PC-3 (cell line): ENCODE results near the gene KCTD5. TPM values are rescaled to one million over a fixed set of nuclear protein-coding genes. Genes with fewer than 3 reads are reported as not detected.

Source experiments
- ATAC-seq: fragments of 200-7000 bp; cut with Tn5 transposase; 2 replicates; pipeline ENCODE4 v1.9.1; 2020; ENCODE audit warnings: mild to moderate bottlenecking, moderate library complexity
- BruUV-seq: library from RNA; stranded (reverse); fragments of 400-500 nt; replicated peaks from 2 replicates; lab custom pipeline; 2021; lab: Mats Ljungman, UMichigan
- CTCF ChIA-PET: fragments of 300-600 bp; sonication (Branson Sonifier 250); formaldehyde crosslinking; loops from one replicate; lab custom pipeline; 2022; ENCODE audit warnings: antibody characterized with exemption; lab: Charles Lee
- POLR2A ChIA-PET: fragments of 300-600 bp; sonication (Branson Sonifier 250); formaldehyde crosslinking; loops from one replicate; lab custom pipeline; 2022; ENCODE audit warnings: antibody characterized with exemption; ENCODE audit not compliant: unreplicated experiment; lab: Charles Lee
- DNase-seq: peaks from one replicate; pipeline ENCODE4 v3.0.0-alpha.2; 2015
- H2AFZ ChIP-seq: fragments of 300-600 bp; sonication (generic); 2 replicates; pipeline ENCODE4 v1.6.0; 2016; ENCODE audit warnings: antibody characterized with exemption, low read length
- H3F3A ChIP-seq: fragments of 300-600 bp; sonication (generic); one replicate; pipeline ENCODE4 v1.6.0; 2017; ENCODE audit warnings: antibody characterized with exemption, low read length, control low read depth, mild to moderate bottlenecking; ENCODE audit not compliant: unreplicated experiment
- H3K27ac ChIP-seq: fragments of 300-600 bp; sonication (generic); 2 replicates; pipeline ENCODE4 v1.5.1; 2016; ENCODE audit warnings: mild to moderate bottlenecking, low read length
- H3K27me3 ChIP-seq: fragments of 300-600 bp; sonication (generic); 2 replicates; pipeline ENCODE4 v1.6.1; 2016; ENCODE audit warnings: low read length, mixed read lengths
- H3K36me3 ChIP-seq: fragments of 300-600 bp; sonication (generic); 2 replicates; pipeline ENCODE4 v1.6.1; 2016; ENCODE audit warnings: low read depth, mixed run types, low read length, mixed read lengths
- H3K4me1 ChIP-seq: fragments of 300-600 bp; sonication (generic); 2 replicates; pipeline ENCODE4 v1.5.1; 2016; ENCODE audit warnings: low read length; ENCODE audit not compliant: insufficient read depth
- H3K4me2 ChIP-seq: fragments of 300-600 bp; sonication (generic); 2 replicates; pipeline ENCODE4 v1.6.0; 2016; ENCODE audit warnings: low read length
- H3K4me3 ChIP-seq: fragments of 300-600 bp; sonication (generic); 2 replicates; pipeline ENCODE4 v1.5.1; 2016; ENCODE audit warnings: mild to moderate bottlenecking, low read length, mixed read lengths
- H3K79me2 ChIP-seq: fragments of 300-600 bp; sonication (generic); 2 replicates; pipeline ENCODE4 v1.6.1; 2017; ENCODE audit warnings: low read length, mixed read lengths
- H3K9ac ChIP-seq: fragments of 300-600 bp; sonication (generic); 2 replicates; pipeline ENCODE4 v1.6.0; 2016; ENCODE audit warnings: mild to moderate bottlenecking, low read length
- H3K9me2 ChIP-seq: fragments of 300-600 bp; sonication (generic); replicated peaks from 2 replicates; pipeline ENCODE4 v1.6.1; 2016; ENCODE audit warnings: mixed run types, low read length, mixed read lengths
- H3K9me3 ChIP-seq: fragments of 300-600 bp; sonication (generic); 2 replicates; pipeline ENCODE4 v1.6.1; 2016; ENCODE audit warnings: low read length, mixed read lengths
- H4K20me1 ChIP-seq: fragments of 300-600 bp; sonication (generic); 2 replicates; pipeline ENCODE4 v1.6.1; 2016; ENCODE audit warnings: low read length, mixed read lengths
- CTCF ChIP-seq: fragments of 300-600 bp; sonication (generic); conservative IDR thresholded peaks from 2 replicates; pipeline ENCODE4 v1.5.1; 2017; ENCODE audit warnings: antibody characterized with exemption, low read depth, mild to moderate bottlenecking, low read length
- EZH2 ChIP-seq: fragments of 300-600 bp; sonication (generic); IDR thresholded peaks from one replicate; pipeline ENCODE4 v1.6.1; 2017; ENCODE audit warnings: antibody characterized with exemption, mild to moderate bottlenecking, low read length; ENCODE audit not compliant: unreplicated experiment
- EZH2phosphoT487 ChIP-seq: fragments of 300-600 bp; sonication (generic); IDR thresholded peaks from 2 replicates; pipeline ENCODE4 v1.6.1; 2018; ENCODE audit warnings: mild to moderate bottlenecking, antibody characterized with exemption, low read length, borderline replicate concordance
- intact Hi-C: fragments of 100-400 bp; cut with micrococcal nuclease; formaldehyde crosslinking; loops from 2 replicates; pipeline ENCODE4 v1.9.0; 2023
- total RNA-seq: library from RNA; depleted of rRNA; stranded (reverse); fragments of >200 nt; gene quantifications from 2 replicates; pipeline ENCODE4 v1.2.3, GENCODE V29; 2014

Gene KCTD5
- total RNA-seq, 1 experiment from 2014 or later: 52.2 TPM

GRCh38 chr16:2710711-2711231 is 28.4 kb downstream of the KCTD5 start:
- H3K4me2 ChIP-seq: no peak overlapping the region
- TF ChIP-seq EZH2phosphoT487 (no peak), CTCF (no peak), EZH2 (no peak)
- no peak overlapping the region for H3K9ac ChIP-seq
- H2AFZ ChIP-seq: no peak overlapping the region
- H3K27ac ChIP-seq: no peak overlapping the region
- no peaks in the 10 kb centered on the region for H3K79me2 ChIP-seq
- no peak overlapping the region for H3K4me3 ChIP-seq
- ChIA-PET POLR2A (no interaction called here), CTCF (no interaction called here)
- H3K9me3 ChIP-seq: no peaks in the 10 kb centered on the region
- intact Hi-C loops: no loop called here
- no peaks in the 10 kb centered on the region for H3K4me1 ChIP-seq
- no peaks in the 10 kb centered on the region for H4K20me1 ChIP-seq
- no TSS peak for BruUV-seq
- DNase-seq (no peak), ATAC-seq (no peak; the same call in 1 of the 2 replicates)
- H3F3A ChIP-seq: no peaks in the 10 kb centered on the region
- H3K36me3 ChIP-seq: no peaks in the 10 kb centered on the region
- no peaks in the 10 kb centered on the region for H3K27me3 ChIP-seq
- H3K9me2 ChIP-seq: no peaks in the 10 kb centered on the region

GRCh38 chr16:2711370-2712062 is 29.2 kb downstream of the KCTD5 start:
- intact Hi-C loops: no loop called here
- ChIA-PET CTCF (no interaction called here), POLR2A (no interaction called here)
- Histone ChIP-seq H3K9ac (no peak overlapping the region), H3K9me2 (no peaks in the 10 kb centered on the region), H3K4me2 (no peak overlapping the region), H3K79me2 (no peaks in the 10 kb centered on the region), H3K27ac (no peak overlapping the region), H3K9me3 (no peaks in the 10 kb centered on the region), H3K36me3 (no peaks in the 10 kb centered on the region), H4K20me1 (no peaks in the 10 kb centered on the region), H3K27me3 (no peaks in the 10 kb centered on the region), H3K4me3 (no peak overlapping the region), H3K4me1 (no peaks in the 10 kb centered on the region), H2AFZ (no peak overlapping the region), H3F3A (no peaks in the 10 kb centered on the region)
- no TSS peak for BruUV-seq
- TF ChIP-seq EZH2: no peak
- no peak for TF ChIP-seq EZH2phosphoT487
- no peak for TF ChIP-seq CTCF
- no peak; the same call in 1 of the 2 replicates for ATAC-seq
- no peak for DNase-seq

- H3K4me2 ChIP-seq: no peak overlapping the region
- H3K79me2 ChIP-seq: no peaks in the 10 kb centered on the region
- ChIA-PET CTCF (no interaction called here), POLR2A (no interaction called here)
- BruUV-seq: no TSS peak
- DNase-seq: no peak
- no peaks in the 10 kb centered on the region for H3F3A ChIP-seq
- H3K27ac ChIP-seq: no peak overlapping the region
- H3K36me3 ChIP-seq: no peaks in the 10 kb centered on the region
- H3K4me1 ChIP-seq: no peaks in the 10 kb centered on the region
- no peak for ATAC-seq
- no peak overlapping the region for H3K4me3 ChIP-seq
- TF ChIP-seq EZH2phosphoT487 (no peak), EZH2 (no peak), CTCF (no peak)
- H2AFZ ChIP-seq: no peak overlapping the region
- no peaks in the 10 kb centered on the region for H3K27me3 ChIP-seq
- no peaks in the 10 kb centered on the region for H3K9me2 ChIP-seq
- H4K20me1 ChIP-seq: no peaks in the 10 kb centered on the region
- intact Hi-C loops: no loop called here
- H3K9me3 ChIP-seq: no peaks in the 10 kb centered on the region
- no peak overlapping the region for H3K9ac ChIP-seq
Observed at GRCh38 chr16:2712063-2712441, 29.7 kb downstream of the KCTD5 start.
